ENCODE results near the gene FLAD1.

DNA sequence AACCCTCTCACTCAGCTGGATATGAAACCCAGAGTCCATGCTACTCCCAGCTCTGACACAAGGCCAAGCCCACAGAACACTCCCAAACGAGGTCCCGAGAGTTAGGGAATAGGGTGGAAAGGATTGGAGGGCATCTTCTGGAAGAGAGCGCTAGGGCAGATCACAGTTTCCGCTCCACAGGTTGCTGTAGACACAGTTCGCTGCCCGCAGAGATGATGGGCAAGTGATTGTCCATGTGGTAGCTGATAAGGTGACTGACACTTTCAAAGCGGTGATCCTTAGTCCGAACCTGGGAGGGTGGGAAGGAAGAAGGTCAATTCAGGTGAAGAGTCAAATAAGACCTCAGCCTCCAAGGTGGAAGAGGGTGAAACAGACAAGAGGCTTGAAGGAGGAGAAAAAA is 19.5 kb upstream of the FLAD1 start:
- TF ChIP-seq POLR2AphosphoS5 (IDR thresholded peaks at IDR 0.05; ENCODE audit: insufficient read depth in 1 of 2, low read depth in 1 of 2) (no peak), POLR2A (IDR thresholded peaks at IDR 0.05) (no peak)
